Liver (tissue), 9 donors: Measurements from ENCODE around the gene ADAMTS3. TPM values are rescaled to one million over a fixed set of nuclear protein-coding genes. Genes with fewer than 3 reads are reported as not detected.

Source experiments
- DNase-seq: peaks from one replicate; pipeline ENCODE4 v3.0.0-alpha.2; 2017; ENCODE audit warnings: low spot score
- H3K27ac ChIP-seq, 2 donors: one replicate each; pipeline ENCODE4 v1.7.0; 2013; ENCODE audit warnings: inconsistent platforms in 2 of 2, low read length in 2 of 2, control low read depth in 1 of 2, low read depth in 1 of 2, mild to moderate bottlenecking in 1 of 2
- H3K27me3 ChIP-seq, 4 donors: one replicate each; pipeline versions ENCODE4 v1.6.1 to v1.7.0; 2013; ENCODE audit warnings: low read length in 3 of 4, inconsistent platforms in 1 of 4, mild to moderate bottlenecking in 1 of 4, moderate library complexity in 1 of 4; ENCODE audit not compliant: control insufficient read depth in 4 of 4, insufficient read depth in 4 of 4
- H3K36me3 ChIP-seq, 4 donors: one replicate each; pipeline versions ENCODE4 v1.6.1 to v1.7.0; 2013; ENCODE audit warnings: low read length in 3 of 4, mild to moderate bottlenecking in 3 of 4, low read depth in 1 of 4, moderate library complexity in 1 of 4; ENCODE audit not compliant: control insufficient read depth in 4 of 4, insufficient read depth in 3 of 4
- H3K4me1 ChIP-seq, 4 donors: one replicate each; pipeline versions ENCODE4 v1.6.1 to v1.7.0; 2013; ENCODE audit warnings: low read length in 3 of 4, mild to moderate bottlenecking in 3 of 4, moderate library complexity in 1 of 4; ENCODE audit not compliant: control insufficient read depth in 4 of 4, insufficient read depth in 4 of 4
- H3K4me3 ChIP-seq, 3 donors: one replicate each; pipeline versions ENCODE4 v1.6.1 to v1.7.0; 2013; ENCODE audit warnings: low read length in 3 of 3, control low read depth in 1 of 3, low read depth in 1 of 3, mild to moderate bottlenecking in 1 of 3
- H3K9ac ChIP-seq, 2 donors: one replicate each; pipeline ENCODE4 v1.7.0; 2013; ENCODE audit warnings: low read length in 2 of 2, mild to moderate bottlenecking in 2 of 2, moderate library complexity in 2 of 2, control low read depth in 1 of 2, low read depth in 1 of 2
- H3K9me3 ChIP-seq, 4 donors: one replicate each; pipeline versions ENCODE4 v1.6.1 to v1.7.0; 2013; ENCODE audit warnings: low read length in 3 of 4; ENCODE audit not compliant: control insufficient read depth in 4 of 4
- ATF3 ChIP-seq: IDR thresholded peaks from 2 replicates; pipeline ENCODE4 v1.6.1; 2016; ENCODE audit warnings: antibody characterized with exemption
- CTCF ChIP-seq: fragments of 150-350 bp; IDR thresholded peaks from 2 replicates; pipeline ENCODE4 v1.5.1; 2017; ENCODE audit warnings: improper control_type of control experiment, low read depth, low read length; ENCODE audit not compliant: missing input control
- FOXA1 ChIP-seq: IDR thresholded peaks from 2 replicates; pipeline ENCODE4 v1.6.1; 2016; ENCODE audit warnings: antibody characterized with exemption
- FOXA2 ChIP-seq: IDR thresholded peaks from 2 replicates; pipeline ENCODE4 v1.6.1; 2016; ENCODE audit warnings: antibody characterized with exemption
- GABPA ChIP-seq, 2 donors: IDR thresholded peaks in 1 of 2; conservative IDR thresholded peaks in 1 of 2; 2 replicates each; pipeline ENCODE4 v1.6.1; 2016; ENCODE audit warnings: antibody characterized with exemption in 2 of 2, mild to moderate bottlenecking in 1 of 2, moderate library complexity in 1 of 2
- HNF4A ChIP-seq, 2 donors: conservative IDR thresholded peaks; 2 replicates each; pipeline ENCODE4 v1.6.1; 2016; ENCODE audit warnings: antibody characterized with exemption in 2 of 2, mild to moderate bottlenecking in 2 of 2
- HNF4G ChIP-seq: IDR thresholded peaks from 2 replicates; pipeline ENCODE4 v1.6.1; 2016; ENCODE audit warnings: antibody characterized with exemption
- JUND ChIP-seq, 2 donors: IDR thresholded peaks; 2 replicates each; pipeline ENCODE4 v1.6.1; 2016; ENCODE audit warnings: antibody characterized with exemption in 2 of 2
- MAX ChIP-seq: IDR thresholded peaks from 2 replicates; pipeline ENCODE4 v1.6.1; 2016; ENCODE audit warnings: antibody characterized with exemption
- NR2F2 ChIP-seq: IDR thresholded peaks from 2 replicates; pipeline ENCODE4 v1.6.1; 2016; ENCODE audit warnings: antibody characterized with exemption
- RAD21 ChIP-seq, 2 donors: IDR thresholded peaks; 2 replicates each; pipeline ENCODE4 v1.6.1; 2016; ENCODE audit warnings: antibody characterized with exemption in 2 of 2, mild to moderate bottlenecking in 2 of 2
- RXRA ChIP-seq, 2 donors: IDR thresholded peaks; 2 replicates each; pipeline ENCODE4 v1.6.1; 2017 to 2018; ENCODE audit warnings: antibody characterized with exemption in 2 of 2, mild to moderate bottlenecking in 1 of 2
- SP1 ChIP-seq: IDR thresholded peaks from 2 replicates; pipeline ENCODE4 v1.6.1; 2018; ENCODE audit warnings: antibody characterized with exemption, mild to moderate bottlenecking
- TAF1 ChIP-seq: conservative IDR thresholded peaks from 2 replicates; pipeline ENCODE4 v1.6.1; 2016; ENCODE audit warnings: antibody characterized with exemption, mild to moderate bottlenecking
- YY1 ChIP-seq: IDR thresholded peaks from 2 replicates; pipeline ENCODE4 v1.6.1; 2016; ENCODE audit warnings: antibody characterized with exemption, mild to moderate bottlenecking
- WGBS: extraction: QIAGEN DNeasy Blood & Tissue Kit; methylation state at CpG from one replicate; pipeline ENCODE4 v1.1.7; 2013; 5-methylcytosine and 5-hydroxymethylcytosine counted together
- polyA plus RNA-seq, 2 donors: library from polyadenylated mRNA; stranded (reverse) in 1 of 2; unstranded in 1 of 2; fragments of 200-250 nt in 1 of 2; fragments of >200 nt in 1 of 2; fragmentation: Nextera tagmentation in 1 of 2; extraction: Ambion mirVana in 1 of 2; gene quantifications; one replicate each; pipeline versions ENCODE4 v1.2.1 to v1.2.3, GENCODE V29; 2013 to 2015
- total RNA-seq, 2 donors: library from RNA; depleted of rRNA; stranded (reverse); fragments of >200 nt; gene quantifications; one replicate each; pipeline ENCODE4 v1.2.3, GENCODE V29; 2014
- TF ChIP-seq, protein P1 (sequence below): IDR thresholded peaks from 2 replicates; pipeline ENCODE4 v1.6.1; 2016; ENCODE audit warnings: antibody characterized with exemption
- TF ChIP-seq, protein P2 (sequence below): IDR thresholded peaks from 2 replicates; pipeline ENCODE4 v1.6.1; 2016; ENCODE audit warnings: antibody characterized with exemption, mild to moderate bottlenecking
- donor health status: healthy.
- donor health status: healthy.
- donor health status: healthy.
- donor health status: healthy.
- donor health status: healthy.

Gene ADAMTS3
- total and polyA plus RNA-seq, 4 donors: 0.12 to 1.9 (median 0.25) TPM; not detected in 1

DNA sequence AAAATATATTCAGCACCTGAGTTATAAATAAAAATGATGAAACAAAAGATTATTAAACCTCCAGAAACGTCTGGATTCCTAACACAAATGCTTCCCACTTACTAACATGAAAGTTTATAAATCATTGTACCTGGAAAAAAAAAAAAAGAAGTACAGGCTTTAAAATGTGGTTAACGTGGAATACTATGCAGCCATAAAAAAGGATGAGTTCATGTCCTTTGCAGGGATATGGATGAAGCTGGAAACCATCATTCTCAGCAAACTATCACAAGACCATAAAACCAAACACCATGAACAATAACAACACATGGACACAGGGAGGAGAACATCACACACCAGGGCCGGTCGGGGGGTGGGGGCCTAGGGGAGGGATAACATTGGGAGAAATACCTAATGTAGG is 160.5 kb downstream of the ADAMTS3 start:
- WGBS: 77% methylated on average over 4 of the region's 4 CpGs
- no peaks in the 10 kb centered on the region for H3K27me3 ChIP-seq
- DNase-seq: no peak
- no peaks in the 10 kb centered on the region for H3K4me1 ChIP-seq
- H3K9ac ChIP-seq: no peak overlapping the region
- no peak overlapping the region for H3K4me3 ChIP-seq
- no peaks in the 10 kb centered on the region for H3K9me3 ChIP-seq
- H3K36me3 ChIP-seq: no peaks in the 10 kb centered on the region
- no peak overlapping the region for H3K27ac ChIP-seq
- TF ChIP-seq MAX (no peak), RXRA (IDR thresholded peaks at IDR 0.05) (no peak), YY1 (no peak), JUND (IDR thresholded peaks at IDR 0.05) (no peak), FOXA2 (no peak), TAF1 (no peak), ATF3 (no peak), GABPA (IDR thresholded peaks at IDR 0.05 in 1 of 2, conservative IDR thresholded peaks at IDR 0.05 in 1 of 2) (no peak), NR2F2 (no peak)
- TF ChIP-seq, protein P1, sequence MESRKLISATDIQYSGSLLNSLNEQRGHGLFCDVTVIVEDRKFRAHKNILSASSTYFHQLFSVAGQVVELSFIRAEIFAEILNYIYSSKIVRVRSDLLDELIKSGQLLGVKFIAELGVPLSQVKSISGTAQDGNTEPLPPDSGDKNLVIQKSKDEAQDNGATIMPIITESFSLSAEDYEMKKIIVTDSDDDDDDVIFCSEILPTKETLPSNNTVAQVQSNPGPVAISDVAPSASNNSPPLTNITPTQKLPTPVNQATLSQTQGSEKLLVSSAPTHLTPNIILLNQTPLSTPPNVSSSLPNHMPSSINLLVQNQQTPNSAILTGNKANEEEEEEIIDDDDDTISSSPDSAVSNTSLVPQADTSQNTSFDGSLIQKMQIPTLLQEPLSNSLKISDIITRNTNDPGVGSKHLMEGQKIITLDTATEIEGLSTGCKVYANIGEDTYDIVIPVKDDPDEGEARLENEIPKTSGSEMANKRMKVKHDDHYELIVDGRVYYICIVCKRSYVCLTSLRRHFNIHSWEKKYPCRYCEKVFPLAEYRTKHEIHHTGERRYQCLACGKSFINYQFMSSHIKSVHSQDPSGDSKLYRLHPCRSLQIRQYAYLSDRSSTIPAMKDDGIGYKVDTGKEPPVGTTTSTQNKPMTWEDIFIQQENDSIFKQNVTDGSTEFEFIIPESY: no peak
- TF ChIP-seq, protein P2, sequence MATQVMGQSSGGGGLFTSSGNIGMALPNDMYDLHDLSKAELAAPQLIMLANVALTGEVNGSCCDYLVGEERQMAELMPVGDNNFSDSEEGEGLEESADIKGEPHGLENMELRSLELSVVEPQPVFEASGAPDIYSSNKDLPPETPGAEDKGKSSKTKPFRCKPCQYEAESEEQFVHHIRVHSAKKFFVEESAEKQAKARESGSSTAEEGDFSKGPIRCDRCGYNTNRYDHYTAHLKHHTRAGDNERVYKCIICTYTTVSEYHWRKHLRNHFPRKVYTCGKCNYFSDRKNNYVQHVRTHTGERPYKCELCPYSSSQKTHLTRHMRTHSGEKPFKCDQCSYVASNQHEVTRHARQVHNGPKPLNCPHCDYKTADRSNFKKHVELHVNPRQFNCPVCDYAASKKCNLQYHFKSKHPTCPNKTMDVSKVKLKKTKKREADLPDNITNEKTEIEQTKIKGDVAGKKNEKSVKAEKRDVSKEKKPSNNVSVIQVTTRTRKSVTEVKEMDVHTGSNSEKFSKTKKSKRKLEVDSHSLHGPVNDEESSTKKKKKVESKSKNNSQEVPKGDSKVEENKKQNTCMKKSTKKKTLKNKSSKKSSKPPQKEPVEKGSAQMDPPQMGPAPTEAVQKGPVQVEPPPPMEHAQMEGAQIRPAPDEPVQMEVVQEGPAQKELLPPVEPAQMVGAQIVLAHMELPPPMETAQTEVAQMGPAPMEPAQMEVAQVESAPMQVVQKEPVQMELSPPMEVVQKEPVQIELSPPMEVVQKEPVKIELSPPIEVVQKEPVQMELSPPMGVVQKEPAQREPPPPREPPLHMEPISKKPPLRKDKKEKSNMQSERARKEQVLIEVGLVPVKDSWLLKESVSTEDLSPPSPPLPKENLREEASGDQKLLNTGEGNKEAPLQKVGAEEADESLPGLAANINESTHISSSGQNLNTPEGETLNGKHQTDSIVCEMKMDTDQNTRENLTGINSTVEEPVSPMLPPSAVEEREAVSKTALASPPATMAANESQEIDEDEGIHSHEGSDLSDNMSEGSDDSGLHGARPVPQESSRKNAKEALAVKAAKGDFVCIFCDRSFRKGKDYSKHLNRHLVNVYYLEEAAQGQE: no peak

DNA sequence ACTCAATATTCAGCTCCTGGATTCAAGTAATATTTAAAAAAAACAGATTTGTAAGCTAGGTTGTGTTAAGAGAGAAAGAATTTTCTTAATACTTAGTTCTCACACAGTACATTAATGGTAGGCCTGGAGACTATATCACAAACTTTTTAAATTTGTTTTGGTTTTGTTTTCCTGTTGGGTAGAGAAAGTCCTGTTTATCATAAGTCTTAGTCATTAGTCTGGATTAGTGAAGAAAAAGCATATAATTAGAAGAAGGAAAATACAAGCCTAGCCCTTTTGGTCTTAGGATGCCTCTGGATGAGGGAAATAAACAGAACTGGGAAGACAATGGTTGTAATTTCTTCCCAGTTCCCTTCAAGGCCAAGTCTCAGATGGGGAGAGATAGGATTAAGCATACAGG is 163.6 kb downstream of the ADAMTS3 start:
- DNase-seq: no peak
- no peak overlapping the region for H3K4me3 ChIP-seq
- H3K27ac ChIP-seq: no peak overlapping the region
- H3K36me3 ChIP-seq: no peaks in the 10 kb centered on the region
- no peaks in the 10 kb centered on the region for H3K4me1 ChIP-seq
- H3K27me3 ChIP-seq: no peaks in the 10 kb centered on the region
- H3K9me3 ChIP-seq: no peaks in the 10 kb centered on the region
- H3K9ac ChIP-seq: no peak overlapping the region
- TF ChIP-seq YY1: no peak
- TF ChIP-seq NR2F2: no peak
- TF ChIP-seq HNF4G: no peak
- TF ChIP-seq GABPA (IDR thresholded peaks at IDR 0.05 in 1 of 2, conservative IDR thresholded peaks at IDR 0.05 in 1 of 2): no peak
- no peak for TF ChIP-seq FOXA1
- TF ChIP-seq JUND (IDR thresholded peaks at IDR 0.05): no peak
- TF ChIP-seq, protein P2: no peak
- TF ChIP-seq HNF4A (conservative IDR thresholded peaks at IDR 0.05): no peak
- no peak for TF ChIP-seq RAD21 (IDR thresholded peaks at IDR 0.05)
- TF ChIP-seq, protein P1: no peak
- no peak for TF ChIP-seq MAX
- TF ChIP-seq ATF3: no peak
- no peak for TF ChIP-seq RXRA (IDR thresholded peaks at IDR 0.05)
- no peak for TF ChIP-seq CTCF
- no peak for TF ChIP-seq FOXA2
- no peak for TF ChIP-seq SP1
